Mesodermal cell (in vitro differentiated cells): ENCODE results near the gene PC.

Experiments used
- H3K27ac ChIP-seq: 2 replicates; pipeline ENCODE4 v1.7.0; 2013; ENCODE audit warnings: mild to moderate bottlenecking, low read depth, low read length, moderate library complexity; ENCODE audit not compliant: severe bottlenecking
- H3K36me3 ChIP-seq: 2 replicates; pipeline ENCODE4 v1.7.1; 2013; ENCODE audit warnings: mild to moderate bottlenecking, low read length, moderate library complexity; ENCODE audit not compliant: control insufficient read depth, insufficient read depth
- H3K4me1 ChIP-seq: one replicate; pipeline ENCODE4 v1.7.1; 2013; ENCODE audit warnings: mild to moderate bottlenecking, low read length; ENCODE audit not compliant: insufficient read depth, control insufficient read depth, poor library complexity, severe bottlenecking
- H3K4me3 ChIP-seq: 2 replicates; pipeline ENCODE4 v1.7.0; 2013; ENCODE audit warnings: low read length, control low read depth, mild to moderate bottlenecking; ENCODE audit not compliant: insufficient read depth, poor library complexity, severe bottlenecking; ENCODE audit errors: extremely low read depth
- H3K9me3 ChIP-seq: 2 replicates; pipeline ENCODE4 v1.7.1; 2013; ENCODE audit warnings: mild to moderate bottlenecking, low read length, moderate library complexity; ENCODE audit not compliant: control insufficient read depth
- WGBS, 2 experiments: methylation state at CpG; one replicate each; pipeline ENCODE4 v1.1.5; 2013; ENCODE audit warnings: missing lambda C conversion rate in 2 of 2; ENCODE audit not compliant: insufficient coverage in 2 of 2; 5-methylcytosine and 5-hydroxymethylcytosine counted together

The PC gene

GRCh38 chr11:66866007-66866406, 92.2 kb downstream of the PC start:
- no peak overlapping the region for H3K27ac ChIP-seq
- H3K9me3 ChIP-seq: no peaks in the 10 kb centered on the region
- no peak overlapping the region for H3K4me3 ChIP-seq
- 94 to 99% methylated on average over 20 to 23 of the region's 23 CpGs for WGBS, 2 experiments
- H3K4me1 ChIP-seq: no peaks in the 10 kb centered on the region
- H3K36me3 ChIP-seq: no peaks in the 10 kb centered on the region

GRCh38 chr11:66864924-66865697, 93.1 kb downstream of the PC start:
- Histone ChIP-seq H3K36me3 (no peaks in the 10 kb centered on the region), H3K9me3 (no peaks in the 10 kb centered on the region), H3K27ac (no peak overlapping the region), H3K4me3 (no peak overlapping the region), H3K4me1 (no peaks in the 10 kb centered on the region)
- 86 to 98% methylated on average over 8 to 18 of the region's 23 CpGs for WGBS, 2 experiments

- WGBS, 2 experiments: 88 to 92% methylated on average over 26 to 30 of the region's 35 CpGs
- Histone ChIP-seq H3K4me3 (no peak overlapping the region), H3K9me3 (no peaks in the 10 kb centered on the region), H3K36me3 (peaks cover 4% of the 10 kb centered on the region), H3K27ac (no peak overlapping the region), H3K4me1 (no peaks in the 10 kb centered on the region)
Observed at GRCh38 chr11:66864172-66864901, 93.8 kb downstream of the PC start.

GRCh38 chr11:66863428-66864125, 94.6 kb downstream of the PC start:
- Histone ChIP-seq H3K4me3 (no peak overlapping the region), H3K27ac (no peak overlapping the region), H3K36me3 (peaks cover 7% of the 10 kb centered on the region), H3K9me3 (no peaks in the 10 kb centered on the region), H3K4me1 (no peaks in the 10 kb centered on the region)
- 95% methylated on average over 31 of the region's 31 CpGs for WGBS, 2 experiments

- H3K4me1 ChIP-seq: peaks cover under 1% of the 10 kb centered on the region
- H3K27ac ChIP-seq: no peak overlapping the region
- H3K4me3 ChIP-seq: no peak overlapping the region
- peaks cover 12% of the 10 kb centered on the region for H3K36me3 ChIP-seq
- 93 to 96% methylated on average over 11 of the region's 11 CpGs for WGBS, 2 experiments
- H3K9me3 ChIP-seq: no peaks in the 10 kb centered on the region
Observed at GRCh38 chr11:66862559-66863037, 95.6 kb downstream of the PC start.

GRCh38 chr11:66861774-66862558, 96.2 kb downstream of the PC start:
- 92 to 94% methylated on average over 25 to 30 of the region's 30 CpGs for WGBS, 2 experiments

GRCh38 chr11:66861038-66861773, 97.0 kb downstream of the PC start:
- Histone ChIP-seq H3K4me3 (no peak overlapping the region), H3K27ac (no peak overlapping the region), H3K4me1 (peaks cover 4% of the 10 kb centered on the region), H3K36me3 (peaks cover 14% of the 10 kb centered on the region), H3K9me3 (no peaks in the 10 kb centered on the region)
- 93% methylated on average over 18 to 32 of the region's 32 CpGs for WGBS, 2 experiments

More at GRCh38 chr11:66861774-66862558, 96.2 kb downstream of the PC start:
- peaks cover 4% of the 10 kb centered on the region for H3K4me1 ChIP-seq
- no peaks in the 10 kb centered on the region for H3K9me3 ChIP-seq
- H3K36me3 ChIP-seq: peaks cover 14% of the 10 kb centered on the region
- no peak overlapping the region for H3K27ac ChIP-seq
- H3K4me3 ChIP-seq: no peak overlapping the region

GRCh38 chr11:66860449-66860831, 97.7 kb downstream of the PC start:
- Histone ChIP-seq H3K4me1 (peaks cover 4% of the 10 kb centered on the region), H3K36me3 (peaks cover 14% of the 10 kb centered on the region), H3K4me3 (no peak overlapping the region), H3K27ac (no peak overlapping the region), H3K9me3 (no peaks in the 10 kb centered on the region)
- WGBS, 2 experiments: 91 to 93% methylated on average over 16 to 18 of the region's 18 CpGs

GRCh38 chr11:66859686-66860448, 98.3 kb downstream of the PC start:
- Histone ChIP-seq H3K27ac (no peak overlapping the region), H3K4me1 (peaks cover 4% of the 10 kb centered on the region), H3K4me3 (no peak overlapping the region), H3K9me3 (no peaks in the 10 kb centered on the region), H3K36me3 (peaks cover 14% of the 10 kb centered on the region)
- 94 to 98% methylated on average over 23 to 30 of the region's 41 CpGs for WGBS, 2 experiments
